Dermis blood vessel endothelial cell (primary cell): ENCODE measurements around the gene MAN2B2. TPM values are rescaled to one million over a fixed set of nuclear protein-coding genes. Genes with fewer than 3 reads are reported as not detected.

Experiments used
- DNase-seq: peaks from one replicate; pipeline ENCODE4 v3.0.0; 2010
- total RNA-seq: library from RNA; depleted of rRNA; stranded (reverse); fragments of >200 nt; gene quantifications from 2 replicates; pipeline ENCODE4 v1.2.3, GENCODE V29; 2014

The MAN2B2 gene
- total RNA-seq, 1 donor from 2014 or later, result 12.3 TPM

DNA sequence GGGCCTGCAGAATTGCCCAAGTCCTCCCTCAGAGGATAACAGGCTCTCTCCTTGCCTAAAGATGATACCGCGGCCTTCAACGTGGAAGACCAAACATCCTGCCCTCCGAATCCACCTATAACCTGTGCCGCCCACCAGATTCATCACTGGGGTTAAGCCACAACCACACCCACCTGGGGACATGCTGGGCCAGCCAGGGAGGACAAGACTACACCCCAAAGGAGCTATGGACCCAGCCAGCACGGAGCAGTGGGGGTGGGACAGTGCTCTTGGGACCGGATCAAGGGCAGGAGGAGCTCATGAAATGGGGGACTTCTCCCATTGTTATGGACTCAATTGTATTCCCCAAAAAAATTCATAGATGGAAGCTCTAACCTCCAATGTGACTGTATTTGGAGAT lies 6.8 kb upstream of the MAN2B2 start:
- no peak for DNase-seq

DNA sequence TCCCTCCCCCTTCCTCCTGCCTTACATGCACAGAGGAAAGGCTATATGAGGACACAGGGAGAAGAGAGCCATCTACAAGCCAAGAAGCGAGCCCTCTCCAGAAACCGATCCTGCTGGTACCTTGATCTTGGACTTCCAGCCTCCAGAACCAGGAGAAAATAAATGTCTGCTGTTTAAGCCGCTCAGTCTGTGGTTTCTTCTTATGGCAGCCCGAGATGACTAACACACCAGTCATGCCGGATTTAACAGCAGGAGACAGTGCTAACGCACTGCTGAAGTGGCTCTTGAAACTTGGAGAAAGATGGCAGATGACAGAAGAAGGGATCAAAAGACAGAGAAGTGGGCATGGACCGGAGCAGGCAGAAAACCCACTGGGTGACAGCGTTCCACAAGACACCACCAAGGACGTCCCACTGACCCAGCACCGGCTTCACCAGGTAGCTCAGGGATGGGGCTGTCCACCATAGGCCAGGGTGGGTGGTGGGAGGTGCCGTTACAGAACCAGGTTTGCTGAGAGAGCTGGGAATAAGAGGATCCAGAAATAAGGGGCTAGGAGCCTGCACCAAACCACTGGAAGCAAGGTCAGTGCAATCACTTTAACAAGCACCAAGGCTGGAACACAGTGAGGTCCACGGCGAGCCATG lies 6.2 kb upstream of the MAN2B2 start:
- DNase-seq, result no peak

DNA sequence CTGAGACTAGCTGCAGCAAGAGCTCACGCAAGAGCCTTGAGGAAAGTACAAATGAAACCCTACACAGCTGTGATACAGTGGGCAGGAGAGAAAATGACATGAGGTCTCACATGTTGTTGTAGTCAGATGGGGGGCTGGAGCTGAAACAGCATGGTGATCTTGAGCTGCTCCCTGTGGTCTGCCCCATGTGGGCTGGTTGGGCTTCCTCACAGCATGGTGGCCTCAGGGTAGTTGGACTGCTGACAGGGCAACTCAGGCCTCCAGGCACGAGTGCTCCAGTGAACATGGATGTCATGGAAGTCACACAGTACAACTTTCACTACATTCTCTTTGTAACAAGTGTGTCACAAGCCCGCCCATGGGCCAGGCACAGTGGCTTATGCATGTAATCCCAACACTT lies 3.4 kb upstream of the MAN2B2 start:
- DNase-seq, result no peak

DNA sequence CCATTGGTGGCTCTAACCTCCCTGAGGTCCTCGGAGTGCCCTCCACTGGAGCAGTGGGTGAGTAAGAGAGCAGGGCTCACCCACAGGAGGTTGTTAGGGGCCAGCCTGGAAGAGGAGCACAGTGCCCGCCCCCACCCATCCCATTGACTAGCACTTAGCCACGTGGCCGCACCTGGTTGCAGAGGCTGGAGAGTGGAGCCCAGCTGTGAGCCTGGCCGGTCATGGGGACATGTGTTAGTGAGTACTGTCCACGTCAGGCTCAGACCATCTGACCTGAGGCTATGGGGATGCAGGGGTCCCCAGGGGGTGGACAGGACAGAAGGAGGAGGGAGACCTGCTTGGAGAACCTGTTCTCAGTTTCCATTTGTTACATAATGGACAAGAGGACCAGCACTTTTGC lies 1.4 kb upstream of the MAN2B2 start:
- no peak for DNase-seq

DNA sequence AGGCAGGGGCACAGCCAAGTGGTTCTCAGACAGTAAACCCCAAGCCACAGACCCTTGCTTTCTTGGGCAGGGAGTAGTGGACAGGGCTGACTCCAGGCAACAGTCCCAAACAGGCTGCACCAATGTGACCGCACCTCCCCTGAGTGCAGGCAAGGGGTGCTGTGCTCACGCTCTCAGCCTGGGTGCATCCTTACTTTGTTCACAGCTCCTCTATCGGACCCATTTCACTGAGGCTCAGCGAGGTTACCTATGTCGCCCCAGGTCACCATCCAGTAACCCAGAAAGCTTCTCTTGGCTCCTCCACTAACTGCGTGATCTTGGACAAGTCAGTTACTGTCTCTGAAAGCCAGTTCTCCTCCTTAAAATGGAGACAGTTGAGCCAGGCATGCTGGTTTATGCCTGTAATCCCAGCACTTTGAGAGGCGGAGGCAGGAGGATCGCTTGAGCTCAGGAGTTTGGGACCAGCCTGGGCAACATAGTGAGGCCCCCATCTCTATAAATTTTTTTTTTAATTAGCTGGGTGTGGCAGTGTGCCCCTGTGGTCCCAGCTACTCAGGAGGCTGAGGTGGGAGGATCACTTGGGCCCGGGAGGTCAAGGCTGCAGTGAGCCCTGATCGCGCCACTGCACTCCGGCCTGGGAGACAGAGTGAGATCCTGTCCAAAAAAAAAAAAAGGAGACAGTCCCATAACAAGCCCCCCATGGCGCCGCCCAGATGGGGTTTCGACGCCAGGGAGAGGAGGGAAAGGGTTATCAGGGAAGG lies 823 bp upstream of the MAN2B2 start:
- DNase-seq, result no peak

DNA sequence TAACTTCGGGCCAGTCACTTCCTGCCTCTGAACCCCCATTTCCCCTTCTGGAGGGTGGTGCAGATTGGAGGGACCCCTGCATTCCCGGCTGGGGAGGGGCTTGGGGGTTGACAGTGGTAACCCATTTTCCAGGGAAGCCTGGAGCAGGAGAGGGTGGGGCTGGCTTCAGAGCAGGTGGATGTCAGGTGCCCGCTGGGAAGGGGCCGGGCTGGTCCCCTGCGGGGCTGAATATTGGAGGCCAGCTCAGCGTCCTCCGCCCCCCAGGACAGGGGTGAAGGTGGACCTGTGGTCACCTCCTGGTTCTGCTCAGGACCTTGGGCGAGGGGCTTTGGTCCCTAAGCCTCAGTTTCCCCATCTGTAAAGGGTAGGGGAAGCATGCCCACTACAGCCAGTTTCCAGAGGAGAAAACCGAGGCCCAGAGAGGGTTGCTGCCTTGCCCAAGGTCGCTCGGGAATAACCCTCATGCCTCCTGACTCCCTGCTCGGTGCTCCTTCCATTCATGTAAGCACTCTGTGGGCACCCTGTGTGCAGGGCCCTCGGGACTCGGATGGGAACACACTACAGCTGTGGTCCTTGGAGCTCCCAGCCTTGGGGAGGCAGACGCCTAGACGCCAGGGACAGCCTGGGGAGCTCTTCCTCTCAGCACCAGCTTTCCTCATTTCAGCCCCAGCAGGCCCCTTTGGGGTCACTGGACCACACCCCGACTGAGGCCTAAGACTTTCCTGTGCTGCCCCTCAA lies 683 bp downstream of the MAN2B2 start:
- no peak for DNase-seq

DNA sequence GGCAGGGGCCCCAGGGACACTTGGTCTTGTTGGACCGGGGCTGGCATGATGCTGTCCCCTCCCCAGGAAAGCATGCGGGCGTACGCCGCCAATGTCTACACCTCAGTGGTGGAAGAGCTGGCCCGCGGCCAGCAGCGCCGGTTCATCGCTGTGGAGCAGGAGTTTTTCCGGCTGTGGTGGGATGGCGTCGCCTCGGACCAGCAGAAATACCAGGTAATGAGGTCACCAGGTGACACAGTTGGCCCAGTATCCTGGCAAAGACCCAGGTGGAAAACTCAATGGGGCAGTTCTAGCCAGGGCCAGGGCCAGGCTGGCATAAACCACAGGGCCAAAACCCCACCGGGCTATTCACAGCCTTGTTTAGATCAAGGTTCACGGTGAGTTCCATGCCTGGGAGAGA lies 1.5 kb downstream of the MAN2B2 start:
- no peak for DNase-seq

DNA sequence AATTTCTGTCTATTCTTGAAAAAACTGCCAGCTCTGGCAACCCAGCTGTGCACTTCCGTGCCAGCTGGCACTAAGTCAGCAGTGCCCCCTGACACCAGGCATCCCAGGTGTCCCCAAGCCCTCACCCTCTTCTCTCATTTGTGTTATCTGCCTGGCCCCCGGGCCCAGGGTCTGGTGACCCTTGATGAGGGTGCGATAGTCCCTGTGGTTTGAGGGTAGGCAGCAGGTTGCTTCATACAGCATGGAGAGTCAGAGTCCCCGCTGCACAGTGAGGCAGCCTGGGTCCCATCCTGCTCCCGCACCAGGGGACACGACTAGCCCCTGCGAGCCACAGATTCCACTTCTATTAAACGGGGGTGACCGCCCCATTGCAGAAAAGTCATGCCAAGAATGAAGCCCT lies 1.9 kb downstream of the MAN2B2 start:
- DNase-seq, result no peak

DNA sequence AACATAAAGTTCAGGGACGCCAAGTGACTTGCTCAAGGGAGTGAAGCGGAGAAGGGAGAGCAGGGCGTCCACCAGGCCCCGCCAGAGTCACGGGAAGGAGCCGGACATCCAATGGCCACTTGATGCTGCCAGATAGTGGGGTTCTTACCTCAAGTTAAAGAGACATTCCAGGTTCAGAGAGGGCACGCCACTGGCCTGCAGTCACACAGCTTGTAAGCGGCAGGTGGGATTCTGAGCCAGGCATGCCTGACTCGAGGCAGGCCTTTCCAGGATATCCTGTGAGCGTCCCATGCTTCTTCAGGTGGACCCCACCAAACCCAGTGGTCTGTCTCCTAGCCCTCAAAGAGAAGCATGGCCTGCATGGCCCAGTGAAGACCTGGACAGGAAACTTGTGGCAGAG lies 2.4 kb downstream of the MAN2B2 start:
- no peak for DNase-seq

DNA sequence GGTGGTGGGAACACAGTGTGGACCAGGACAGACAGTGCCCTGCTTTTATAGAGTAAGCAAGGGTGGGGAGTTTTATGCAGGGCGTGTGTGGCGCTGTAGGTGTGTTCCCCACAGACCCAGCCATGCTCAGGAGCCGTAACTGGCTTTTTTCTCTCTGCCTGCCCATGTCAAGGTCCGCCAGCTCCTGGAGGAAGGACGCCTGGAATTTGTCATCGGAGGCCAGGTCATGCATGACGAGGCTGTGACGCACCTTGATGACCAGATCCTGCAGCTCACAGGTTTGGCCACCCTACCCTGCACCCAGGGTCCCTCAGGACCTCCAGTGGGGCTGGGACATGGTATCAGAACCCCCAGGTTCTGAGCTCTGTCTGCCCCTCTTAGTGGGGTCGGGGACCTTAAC lies 3.2 kb downstream of the MAN2B2 start:
- no peak for DNase-seq

DNA sequence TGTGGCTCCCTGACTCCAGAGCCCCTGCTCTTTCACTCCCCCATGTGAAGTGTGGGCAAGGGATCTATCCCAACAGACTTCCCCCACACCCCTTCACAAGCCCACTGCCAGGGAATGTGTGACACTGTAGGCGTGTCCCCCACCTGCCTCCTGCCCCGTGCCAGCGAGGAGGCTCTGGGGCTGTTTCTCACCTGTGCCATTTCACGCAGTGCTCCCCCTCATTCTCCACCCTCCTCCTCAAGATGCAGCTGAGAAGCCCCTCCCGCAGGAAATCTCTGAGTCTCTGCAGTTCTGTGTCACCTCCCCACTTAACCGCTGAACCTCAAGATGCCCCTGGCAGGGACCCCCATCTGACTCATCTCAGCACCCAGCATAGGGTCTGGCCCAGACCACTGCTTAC lies 5.4 kb downstream of the MAN2B2 start:
- DNase-seq, result no peak

DNA sequence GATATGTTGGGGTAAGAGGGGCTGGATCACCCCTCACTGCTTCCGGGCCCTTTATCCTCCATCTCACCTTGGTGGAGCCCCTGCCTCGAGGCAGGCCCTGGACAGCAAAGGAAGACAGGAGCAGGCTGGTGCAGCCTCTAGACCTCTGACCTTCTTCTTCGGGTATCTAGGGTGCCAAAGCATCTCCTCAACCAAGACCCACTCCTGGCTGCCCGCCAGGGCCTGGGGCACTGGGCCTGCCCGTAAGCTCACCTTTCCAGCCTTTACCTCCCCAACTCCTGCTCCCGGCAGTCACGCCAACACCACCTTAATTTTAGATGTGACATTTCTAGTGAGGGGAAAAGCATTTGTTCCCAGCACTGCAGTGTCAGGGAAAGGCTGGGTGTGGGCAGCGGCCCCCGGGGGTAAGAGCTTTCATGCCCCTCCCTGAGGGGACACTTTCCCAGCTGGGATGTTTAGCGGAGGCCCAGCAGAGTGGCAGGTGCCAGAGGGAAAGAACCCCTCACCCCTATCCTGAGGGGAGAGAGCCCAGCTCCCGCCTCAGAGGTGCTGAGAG lies 6.7 kb downstream of the MAN2B2 start:
- DNase-seq, result no peak

DNA sequence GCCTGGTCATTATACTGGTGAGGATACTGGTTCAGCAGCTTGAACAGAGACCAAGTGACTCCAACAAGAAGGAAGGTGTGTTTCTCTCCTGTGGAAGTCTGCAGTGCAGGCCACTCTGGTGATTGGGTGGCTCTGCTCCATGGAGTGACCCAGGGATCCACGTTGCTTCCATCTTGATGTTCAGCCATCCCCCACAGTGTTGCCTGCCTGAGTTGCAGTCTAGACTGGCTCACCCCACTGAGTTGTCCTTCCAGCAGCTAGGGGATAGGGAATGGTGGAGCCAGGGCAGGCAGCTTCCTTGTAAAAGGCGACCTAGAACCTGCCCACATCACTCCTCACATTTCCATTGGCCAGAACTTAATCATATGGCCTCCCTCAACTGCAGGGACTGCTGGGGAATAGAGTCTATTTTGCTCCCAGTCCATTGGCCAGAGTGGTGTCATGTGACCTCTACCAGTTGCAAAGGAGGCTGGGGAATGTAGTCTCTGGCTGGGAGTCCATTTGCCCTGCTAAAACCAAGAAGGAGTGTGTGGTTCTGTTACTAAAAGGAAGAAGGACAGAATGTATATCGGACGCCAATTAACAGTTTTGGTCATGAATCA lies 8.0 kb downstream of the MAN2B2 start:
- DNase-seq, result peak; percentile 38

DNA sequence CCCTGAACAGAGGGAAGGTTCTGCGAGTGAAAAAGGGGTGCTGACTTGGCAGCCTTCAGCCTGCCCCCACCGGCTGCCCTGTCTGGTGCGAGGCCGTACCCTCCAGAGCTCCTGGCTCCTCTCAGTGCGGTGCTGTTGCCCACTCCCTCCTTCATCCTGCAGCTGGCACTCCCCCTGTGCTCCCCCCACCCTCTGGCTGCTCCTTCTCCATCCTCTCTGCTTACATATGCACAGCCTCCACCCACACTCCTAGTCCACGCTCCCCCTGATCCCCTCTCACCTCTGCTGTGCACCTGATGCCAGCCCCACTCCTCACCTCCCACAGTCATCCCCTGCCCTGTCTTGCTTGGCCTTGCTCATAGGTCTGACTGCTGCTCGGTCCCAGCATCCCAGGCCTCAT lies 9.9 kb downstream of the MAN2B2 start:
- no peak for DNase-seq

DNA sequence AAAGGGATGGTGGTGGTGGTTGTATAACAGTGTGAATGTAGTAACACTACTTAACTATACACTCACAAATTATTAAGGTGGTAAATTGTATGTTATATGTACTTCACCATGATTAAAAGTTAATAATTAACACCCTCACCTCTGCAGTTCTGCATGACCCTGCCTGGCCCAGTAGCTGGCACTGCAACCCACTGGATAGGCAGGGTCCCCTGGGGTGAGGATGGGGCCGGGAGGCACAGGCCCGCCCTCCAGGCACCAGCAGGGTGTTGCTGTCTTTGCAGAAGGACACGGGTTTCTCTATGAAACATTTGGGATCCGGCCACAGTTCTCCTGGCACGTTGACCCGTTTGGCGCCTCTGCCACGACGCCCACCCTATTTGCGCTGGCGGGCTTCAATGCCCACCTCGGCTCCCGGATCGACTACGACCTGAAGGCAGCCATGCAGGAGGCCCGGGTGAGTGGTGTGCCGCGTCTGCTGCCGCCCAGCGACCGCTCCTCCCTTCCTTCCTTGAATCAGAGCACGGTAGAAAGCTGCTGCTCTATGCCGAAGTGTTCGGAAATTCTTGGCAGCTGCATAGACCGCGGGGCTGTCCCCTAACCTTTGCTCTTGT lies 11.8 kb downstream of the MAN2B2 start:
- no peak for DNase-seq

DNA sequence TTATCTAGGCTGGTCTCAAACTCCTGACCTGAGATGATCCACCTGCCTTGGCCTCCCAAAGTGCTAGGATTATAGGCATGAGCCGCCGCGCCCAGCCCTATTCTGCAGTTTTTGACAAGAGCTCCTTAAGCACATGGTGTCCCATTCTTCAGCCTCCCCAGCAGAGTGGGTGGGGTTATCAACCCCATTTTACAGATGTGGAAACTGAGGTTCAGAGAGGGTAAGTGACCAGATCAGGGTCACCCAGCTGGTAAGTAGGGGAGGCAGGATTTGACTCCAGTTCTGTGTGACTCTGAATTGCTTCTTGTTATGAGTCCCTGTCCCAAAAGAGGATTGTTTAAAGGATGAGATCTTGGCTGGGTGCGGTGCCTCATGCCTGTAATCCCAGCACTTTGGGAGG lies 14.5 kb downstream of the MAN2B2 start:
- no peak for DNase-seq

DNA sequence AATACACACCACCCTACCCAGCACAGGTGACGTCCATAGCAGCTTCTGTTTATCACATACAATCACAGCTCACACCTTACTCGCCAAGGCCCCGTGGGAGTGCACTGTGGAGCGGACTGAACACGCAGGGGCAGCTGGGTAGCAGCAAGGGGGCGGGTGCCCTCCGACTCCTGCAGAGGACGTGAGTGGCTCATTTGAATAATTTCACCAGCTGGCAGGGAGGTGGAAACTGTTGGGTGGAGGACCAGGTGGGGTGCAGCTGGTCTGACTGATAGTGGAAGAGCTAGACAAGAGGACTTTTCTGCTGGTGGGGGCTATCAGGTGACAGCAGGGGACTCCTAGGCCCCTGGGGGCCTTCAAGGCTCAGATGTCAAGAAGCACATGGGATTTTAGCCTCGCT lies 16.3 kb downstream of the MAN2B2 start:
- DNase-seq, result no peak

DNA sequence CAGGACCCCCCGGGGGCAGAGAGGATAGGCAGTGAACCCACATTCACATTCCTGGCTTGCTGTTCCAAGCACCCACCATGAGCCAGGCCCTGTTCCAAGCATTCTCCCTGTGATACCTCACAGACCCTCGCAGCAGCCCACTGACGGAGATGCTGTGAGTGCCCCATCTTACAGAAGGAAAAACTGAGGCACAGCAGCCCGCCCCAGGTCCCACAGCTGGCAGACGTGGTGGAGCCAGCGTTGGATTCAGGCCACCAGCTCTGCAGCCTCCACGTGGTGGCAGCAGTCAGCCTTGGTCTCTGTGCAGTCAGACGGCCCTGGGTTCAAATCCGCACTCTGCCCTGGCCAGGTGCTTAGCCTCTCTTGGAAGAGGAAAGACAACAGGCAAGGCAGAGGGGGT lies 16.8 kb downstream of the MAN2B2 start:
- DNase-seq, result no peak

DNA sequence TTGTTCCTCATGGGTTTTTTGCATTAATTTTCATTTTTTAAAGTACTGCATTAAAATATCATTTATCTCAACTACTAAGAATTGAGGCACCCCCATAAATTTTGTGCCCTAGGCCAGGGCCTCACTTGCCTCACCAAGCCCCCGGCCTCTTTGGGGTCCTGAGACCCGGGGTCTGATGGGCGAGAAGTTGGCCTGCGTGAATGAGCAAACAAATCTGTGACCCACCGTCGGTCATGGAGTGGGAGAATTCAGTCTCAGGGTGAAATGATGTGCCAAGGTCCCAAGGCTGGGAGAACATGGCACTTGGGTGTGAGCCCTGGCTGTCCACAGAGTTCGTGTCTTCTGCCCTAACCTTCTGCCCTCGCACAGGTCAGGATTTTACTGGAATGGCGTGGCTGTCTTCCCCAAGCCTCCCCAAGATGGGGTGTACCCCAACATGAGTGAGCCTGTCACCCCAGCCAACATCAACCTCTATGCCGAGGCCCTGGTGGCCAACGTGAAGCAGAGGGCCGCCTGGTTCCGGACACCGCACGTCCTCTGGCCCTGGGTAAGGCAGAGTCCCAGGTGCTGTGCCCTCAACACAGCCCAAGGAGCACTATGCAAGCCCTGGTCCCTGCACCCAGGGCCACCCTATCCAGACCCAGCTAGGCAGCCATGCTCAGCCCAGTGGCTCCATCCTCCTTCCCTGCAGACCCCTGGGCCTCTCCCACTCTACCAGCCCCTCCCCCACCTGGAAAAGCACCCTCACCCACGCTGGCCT lies 18.0 kb downstream of the MAN2B2 start:
- no peak for DNase-seq

DNA sequence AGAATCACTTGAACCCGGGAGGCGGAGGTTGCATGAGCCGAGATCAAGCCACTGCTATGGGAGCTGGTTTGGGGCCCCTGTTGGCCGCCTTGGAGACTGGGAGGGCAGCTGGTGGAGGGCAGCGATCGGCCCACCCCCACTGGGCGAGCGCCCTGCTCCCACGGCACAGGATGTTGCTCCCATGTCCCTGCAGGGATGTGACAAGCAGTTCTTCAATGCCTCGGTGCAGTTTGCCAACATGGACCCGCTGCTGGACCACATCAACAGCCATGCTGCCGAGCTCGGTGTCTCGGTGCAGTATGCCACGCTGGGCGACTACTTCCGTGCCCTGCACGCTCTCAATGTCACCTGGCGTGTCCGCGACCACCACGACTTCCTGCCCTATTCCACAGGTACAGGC lies 19.4 kb downstream of the MAN2B2 start:
- no peak for DNase-seq

DNA sequence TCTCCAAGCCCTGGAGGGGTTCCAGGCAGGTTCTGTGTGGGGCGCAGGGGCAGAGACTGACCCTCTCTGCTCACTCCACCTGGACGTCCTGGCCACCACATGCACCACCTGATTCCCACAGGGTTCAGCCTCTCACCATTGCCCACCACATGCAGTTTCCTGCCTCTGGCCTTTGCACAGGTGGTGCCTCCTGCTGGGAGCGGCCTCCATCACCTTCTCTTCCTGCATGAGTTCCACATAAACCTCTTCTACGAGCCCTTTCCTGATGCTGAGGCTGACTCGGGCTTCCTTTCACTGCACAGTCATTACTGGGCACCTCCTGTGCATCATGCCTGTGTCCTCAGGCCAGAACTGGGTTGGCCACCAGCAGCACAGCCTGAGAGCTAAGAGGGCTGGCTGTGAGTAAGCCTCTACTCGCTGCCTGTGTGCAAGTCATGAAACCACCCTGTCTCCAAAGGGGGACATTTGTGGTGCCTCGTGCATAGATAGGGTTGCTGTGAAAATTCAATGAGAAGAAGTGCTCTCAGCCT lies 19.9 kb downstream of the MAN2B2 start:
- DNase-seq, result no peak
